Stimulated activated naive CD4-positive, alpha-beta T cell treated with Interleukin-2 at 50 U/mL for 16 hours (primary cell): ENCODE data around the gene SLC18A3.

Experiments used
- DNase-seq: peaks from one replicate; lab custom pipeline; 2025; lab: John Stamatoyannopoulos, UW

SLC18A3 gene

GRCh38 chr10:49651917-49652316 is 41.8 kb downstream of the SLC18A3 start:
- DNase-seq = no peak

DNA sequence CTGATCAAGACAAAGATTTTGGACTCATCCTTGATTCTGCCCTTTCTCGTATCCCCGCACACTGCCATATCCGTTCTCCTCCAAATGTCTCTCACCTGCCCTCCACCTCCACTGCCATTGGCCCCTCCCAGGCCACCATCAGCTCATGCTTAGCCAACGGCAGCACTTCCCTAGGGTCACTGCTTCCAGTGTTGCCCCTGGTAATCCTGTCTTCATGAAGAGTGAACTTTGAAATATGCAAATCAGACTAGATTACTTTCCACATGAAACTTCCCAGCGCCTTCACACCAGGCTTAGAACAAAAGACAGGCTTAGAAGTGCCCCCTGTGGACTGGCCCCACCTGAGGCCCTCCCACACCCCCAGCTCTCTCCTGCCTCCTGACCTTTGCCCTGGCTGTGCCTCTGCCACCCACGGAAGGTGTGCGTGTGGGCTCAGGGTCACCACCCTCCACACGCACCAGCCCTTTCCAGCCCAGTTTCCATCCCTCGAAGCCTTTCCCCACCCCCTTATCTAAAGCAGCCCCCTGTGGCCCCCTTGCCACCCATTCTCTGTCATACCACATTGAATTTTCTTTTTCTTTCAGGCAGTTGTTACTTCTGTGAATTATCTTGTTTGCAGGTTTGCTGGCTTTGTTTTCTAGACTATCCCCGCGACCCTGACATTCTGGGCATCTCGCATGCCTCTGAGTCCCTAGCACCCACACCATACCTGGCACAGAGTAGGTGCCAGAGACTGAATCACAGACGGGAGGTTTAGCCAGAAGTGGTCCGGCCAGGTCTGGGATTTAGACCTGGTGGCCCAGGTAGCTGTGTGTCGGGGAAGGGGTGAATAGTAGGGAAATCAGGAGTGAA is 42.5 kb downstream of the SLC18A3 start:
- no peak for DNase-seq

DNA sequence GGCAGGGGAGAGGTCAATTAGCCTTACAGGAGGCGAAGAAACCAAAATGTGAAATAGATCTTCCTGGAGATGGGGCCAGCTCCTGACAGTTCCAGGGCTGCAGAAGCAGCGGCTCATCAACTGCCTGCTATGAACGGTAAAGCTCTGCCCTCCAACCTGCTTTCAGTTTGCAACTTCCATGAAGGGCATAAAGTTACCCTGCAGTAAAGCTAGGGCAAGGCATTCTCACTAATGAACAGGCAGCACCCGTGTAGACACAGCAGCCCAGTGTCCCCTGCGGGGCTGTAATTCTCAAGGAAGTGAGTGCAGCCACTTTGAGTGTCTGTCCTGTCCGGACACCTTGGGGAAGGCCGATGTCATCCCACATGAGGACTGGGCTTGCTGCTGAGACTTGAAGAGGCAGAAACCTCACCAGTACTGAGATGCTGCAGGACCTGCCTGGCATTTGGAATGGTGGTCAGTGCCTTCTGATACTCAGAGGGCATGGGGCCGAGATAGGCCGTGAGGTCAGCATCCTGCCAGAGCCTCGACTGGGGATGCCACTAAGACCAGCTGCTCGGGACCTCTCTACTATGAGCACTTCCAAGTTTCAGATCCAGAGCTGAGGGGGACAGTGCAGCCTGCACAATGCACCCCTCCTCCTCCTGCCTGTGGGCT is 43.3 kb downstream of the SLC18A3 start:
- no peak for DNase-seq

DNA sequence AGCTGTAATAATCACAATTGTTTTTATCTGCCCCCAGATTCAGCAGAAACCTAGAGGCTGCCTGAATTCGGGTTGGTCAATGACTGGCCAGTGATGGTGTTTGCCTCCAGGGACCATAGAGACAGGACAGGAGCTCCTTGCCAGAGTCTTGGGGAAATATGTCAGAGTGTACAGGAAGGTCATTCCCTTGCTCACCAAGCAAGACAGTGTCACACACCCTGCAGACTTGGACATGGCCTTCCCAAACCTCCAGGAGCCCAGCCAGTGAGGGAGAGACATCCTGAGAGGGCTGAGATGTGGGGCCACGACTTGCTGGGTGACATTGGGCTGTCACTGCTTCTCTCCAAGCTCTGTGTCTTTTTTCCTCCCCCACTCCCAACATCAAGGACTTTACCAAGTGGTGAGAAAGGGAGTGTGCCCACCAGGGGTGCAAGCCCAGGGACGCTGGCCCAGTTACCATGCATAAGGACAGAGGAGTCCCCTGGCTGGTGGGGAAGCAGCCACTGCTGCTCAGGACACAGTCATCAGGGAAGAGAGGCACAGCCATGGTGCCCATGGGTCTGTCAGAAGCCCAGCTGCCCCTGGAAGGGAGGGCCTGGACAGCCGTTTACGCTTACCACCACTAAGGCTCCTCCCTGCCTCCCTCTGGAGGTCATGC is 44.1 kb downstream of the SLC18A3 start:
- no peak for DNase-seq

DNA sequence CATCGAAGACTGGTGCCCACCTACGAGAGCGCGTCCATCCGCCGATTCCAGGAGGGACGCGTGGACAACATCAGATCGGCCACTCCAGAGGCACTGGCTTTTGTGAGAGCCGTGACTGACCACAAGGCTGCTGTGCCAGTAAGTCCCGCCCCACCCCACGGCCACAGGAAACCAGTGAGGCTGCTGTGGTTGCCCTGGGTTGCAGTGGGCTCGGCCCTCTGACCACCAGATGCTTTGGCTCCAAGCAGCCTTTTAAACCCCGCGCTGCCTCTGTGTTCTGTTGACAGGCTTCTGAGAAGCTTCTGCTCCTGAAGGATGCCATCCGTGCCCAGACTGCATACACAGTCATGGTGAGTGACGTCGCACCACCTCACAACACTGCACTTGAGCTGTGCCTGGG is 45.0 kb downstream of the SLC18A3 start:
- no peak for DNase-seq

DNA sequence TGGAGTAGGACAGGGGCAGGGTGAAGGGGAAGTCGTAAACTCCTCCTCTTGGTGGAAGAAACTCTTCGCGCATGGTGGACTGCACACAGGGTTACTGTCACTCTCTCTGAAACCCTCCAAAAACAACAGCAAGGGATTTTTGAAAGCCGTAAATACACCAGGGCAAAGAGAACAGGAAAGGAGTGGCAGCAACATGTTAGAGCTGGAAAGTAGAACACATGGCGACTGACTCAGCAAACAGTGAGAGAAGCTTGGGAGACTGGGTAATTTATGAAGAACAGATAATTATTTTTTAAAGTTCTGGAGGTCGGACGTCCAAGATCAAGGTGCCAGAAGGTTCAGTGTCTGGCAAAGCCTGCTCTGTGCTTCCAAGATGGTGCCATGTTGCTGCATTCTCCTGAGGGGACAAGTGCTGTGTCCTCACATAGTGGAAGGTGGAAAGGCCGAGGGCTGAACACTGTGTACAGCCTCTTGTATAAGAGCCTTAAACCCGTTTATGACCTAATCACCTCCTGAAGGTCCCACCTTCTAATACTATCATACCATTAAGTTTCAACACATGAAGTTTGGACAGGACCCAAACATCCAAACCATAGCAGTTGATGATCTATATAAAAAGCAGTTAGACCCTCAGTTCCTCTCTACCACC is 46.9 kb downstream of the SLC18A3 start:
- no peak for DNase-seq

GRCh38 chr10:49657606-49658005 is 47.5 kb downstream of the SLC18A3 start:
- DNase-seq = no peak

DNA sequence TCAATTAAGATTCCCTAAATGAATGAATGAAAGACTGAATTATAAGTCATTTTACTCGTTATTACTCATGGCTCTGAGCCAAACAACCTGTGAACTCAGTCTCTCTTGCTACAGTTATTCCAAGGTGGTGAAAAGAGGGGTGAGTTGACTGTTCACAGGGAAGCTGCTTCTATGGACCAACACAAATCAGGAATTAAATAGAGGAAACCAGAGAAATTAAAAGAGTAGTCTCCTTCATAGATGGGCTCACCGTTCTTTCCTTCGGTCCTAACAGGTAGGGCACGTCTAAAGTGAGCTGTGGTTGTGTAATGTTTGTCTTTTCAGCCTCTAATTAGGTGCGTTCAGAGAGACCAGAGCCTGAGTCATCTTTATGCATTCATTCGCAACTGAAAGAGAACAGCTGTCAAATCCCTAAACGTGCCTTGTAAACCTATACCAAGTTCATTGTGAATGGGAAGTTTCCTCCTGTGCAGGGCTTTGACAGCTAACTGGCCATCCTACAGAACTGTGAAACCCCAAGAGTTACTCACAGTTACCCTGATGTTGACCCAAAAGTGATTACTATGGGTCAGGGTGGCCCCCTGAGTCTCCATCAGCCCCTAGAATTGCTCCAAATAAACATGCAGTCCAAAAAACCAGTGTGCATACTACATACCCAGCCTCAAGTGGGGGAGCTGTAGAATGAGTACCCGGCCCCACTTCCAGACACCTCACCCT is 51.2 kb downstream of the SLC18A3 start:
- DNase-seq = no peak
